Measurements from ENCODE around the gene TFF1.

GRCh38 chr21:42361286-42361685 is 5.0 kb downstream of the TFF1 start:
- TF ChIP-seq CTCF (IDR thresholded peaks at IDR 0.05; ENCODE audit: borderline replicate concordance, extremely low read depth, low read length, poor library complexity, severe bottlenecking) (no peak), EZH2 (IDR thresholded peaks at IDR 0.05; ENCODE audit: borderline replicate concordance, low read depth, low read length, severe bottlenecking) (no peak)
